CD14-positive monocyte (primary cell): ENCODE data around the gene TNNT2. TPM values are rescaled to one million over a fixed set of nuclear protein-coding genes. Genes with fewer than 3 reads are reported as not detected.

Experiments used
- DNase-seq, 3 donors: peaks; one replicate each; pipeline ENCODE4 v3.0.0-alpha.2; 2011 to 2022
- H2AFZ ChIP-seq: 2 replicates; pipeline ENCODE4 v1.6.0; 2012; ENCODE audit warnings: mild to moderate bottlenecking, low read depth, low read length, inconsistent platforms; ENCODE audit not compliant: insufficient read depth, poor library complexity, severe bottlenecking
- H3K27ac ChIP-seq, 2 donors: 1 replicate in 1 of 2; 2 replicates in 1 of 2; pipeline ENCODE4 v1.5.1; 2012 to 2013; ENCODE audit warnings: low read length in 2 of 2, control low read depth in 1 of 2, inconsistent platforms in 1 of 2, low read depth in 1 of 2, mild to moderate bottlenecking in 1 of 2
- H3K27me3 ChIP-seq, 2 donors: one replicate each; pipeline versions ENCODE4 v1.6.0 to v1.6.1; 2011 to 2013; ENCODE audit warnings: low read length in 2 of 2; ENCODE audit not compliant: control insufficient read depth in 2 of 2, insufficient read depth in 2 of 2
- H3K36me3 ChIP-seq, 2 donors: replicated peaks in 1 of 2; 1 replicate in 1 of 2; 2 replicates in 1 of 2; pipeline versions ENCODE4 v1.5.1 to v1.6.1; 2012 to 2013; ENCODE audit warnings: low read length in 2 of 2, control low read depth in 1 of 2, inconsistent platforms in 1 of 2, mild to moderate bottlenecking in 1 of 2; ENCODE audit not compliant: insufficient read depth in 2 of 2, control insufficient read depth in 1 of 2
- H3K4me1 ChIP-seq, 2 donors: 1 replicate in 1 of 2; 2 replicates in 1 of 2; pipeline versions ENCODE4 v1.5.1 to v1.6.1; 2012 to 2013; ENCODE audit warnings: low read length in 2 of 2, control low read depth in 1 of 2, inconsistent platforms in 1 of 2, mild to moderate bottlenecking in 1 of 2, moderate library complexity in 1 of 2; ENCODE audit not compliant: insufficient read depth in 2 of 2, control insufficient read depth in 1 of 2
- H3K4me2 ChIP-seq: replicated peaks from 2 replicates; pipeline ENCODE3; 2012; ENCODE audit warnings: low read length, moderate library complexity, mild to moderate bottlenecking; ENCODE audit not compliant: poor library complexity, severe bottlenecking; ENCODE audit errors: extremely low read depth
- H3K4me3 ChIP-seq, 3 experiments: fragments of 200-600 bp in 1 of 3; sonication (generic) in 1 of 3; replicated peaks in 1 of 3; 1 replicate in 2 of 3; 2 replicates in 1 of 3; pipeline ENCODE4 v1.5.1; 2011 to 2013; ENCODE audit warnings: low read length in 3 of 3, mild to moderate bottlenecking in 3 of 3, control low read depth in 2 of 3, low read depth in 2 of 3, inconsistent platforms in 1 of 3, moderate library complexity in 1 of 3
- H3K79me2 ChIP-seq: 2 replicates; pipeline ENCODE4 v1.6.0; 2012; ENCODE audit warnings: mild to moderate bottlenecking, control low read depth, inconsistent platforms, low read length, moderate library complexity; ENCODE audit not compliant: insufficient read depth
- H3K9ac ChIP-seq: 2 replicates; pipeline ENCODE4 v1.6.0; 2017; ENCODE audit warnings: low read length, mild to moderate bottlenecking; ENCODE audit not compliant: insufficient read depth, poor library complexity, severe bottlenecking
- H3K9me3 ChIP-seq, 2 donors: replicated peaks in 1 of 2; 1 replicate in 1 of 2; 2 replicates in 1 of 2; pipeline versions ENCODE4 v1.5.1 to v1.6.1; 2012 to 2013; ENCODE audit warnings: low read length in 2 of 2, control low read depth in 1 of 2; ENCODE audit not compliant: control insufficient read depth in 1 of 2, insufficient read depth in 1 of 2
- H4K20me1 ChIP-seq: 2 replicates; pipeline ENCODE4 v1.6.0; 2012; ENCODE audit warnings: mild to moderate bottlenecking, low read length, control low read depth, moderate library complexity; ENCODE audit not compliant: insufficient read depth
- H3K27ac Mint-ChIP-seq, 7 donors: one replicate each; pipeline ENCODE4 v1.8.0; 2020; ENCODE audit warnings: mild to moderate bottlenecking in 7 of 7, mixed read lengths in 7 of 7, moderate library complexity in 6 of 7, inconsistent platforms in 2 of 7
- H3K27me3 Mint-ChIP-seq, 3 donors: one replicate each; pipeline ENCODE4 v1.8.0; 2021 to 2022; ENCODE audit warnings: low read depth in 3 of 3, mild to moderate bottlenecking in 3 of 3, mixed read lengths in 3 of 3, moderate library complexity in 3 of 3, inconsistent platforms in 1 of 3
- H3K36me3 Mint-ChIP-seq, 2 donors: one replicate each; pipeline ENCODE4 v1.8.0; 2020; ENCODE audit warnings: mixed read lengths in 2 of 2, inconsistent platforms in 1 of 2, mild to moderate bottlenecking in 1 of 2
- H3K4me1 Mint-ChIP-seq: one replicate; pipeline ENCODE4 v1.8.0; 2020; ENCODE audit warnings: mild to moderate bottlenecking, mixed read lengths
- H3K4me3 Mint-ChIP-seq, 2 donors: one replicate each; pipeline ENCODE4 v1.8.0; 2020; ENCODE audit warnings: mild to moderate bottlenecking in 2 of 2, mixed read lengths in 2 of 2, moderate library complexity in 1 of 2
- H3K9me3 Mint-ChIP-seq, 7 donors: one replicate each; pipeline ENCODE4 v1.8.0; 2020 to 2022; ENCODE audit warnings: mixed read lengths in 7 of 7, mild to moderate bottlenecking in 6 of 7, moderate library complexity in 6 of 7, inconsistent platforms in 2 of 7
- CTCF ChIP-seq: fragments of 200-600 bp; IDR thresholded peaks from one replicate; pipeline ENCODE4 v1.8.0; 2022; ENCODE audit warnings: antibody characterized with exemption, mild to moderate bottlenecking
- WGBS: methylation state at CpG from one replicate; pipeline ENCODE4 v1.1.5; 2013; ENCODE audit warnings: missing lambda C conversion rate; ENCODE audit not compliant: insufficient coverage; 5-methylcytosine and 5-hydroxymethylcytosine counted together
- intact Hi-C, 2 donors: fragments of 100-400 bp; cut with micrococcal nuclease; formaldehyde crosslinking; loops; one replicate each; pipeline versions ENCODE4 v1.15.0 to v1.15.1; 2023
- polyA plus RNA-seq, 3 donors: library from polyadenylated mRNA; depleted of rRNA in 1 of 3; unstranded in 2 of 3; stranded (reverse) in 1 of 3; fragments of 300-500 nt in 2 of 3; fragments of >200 nt in 1 of 3; fragmentation: Illumina TruSeq in 2 of 3; gene quantifications; 1 replicate in 2 of 3; 2 replicates in 1 of 3; pipeline ENCODE4 v1.2.3, GENCODE V29; 2012 to 2021

Gene TNNT2
- polyA plus RNA-seq, 3 donors, result not detected

- Histone ChIP-seq H3K36me3 (no peaks in the 10 kb centered on the region), H3K4me3 (no peak overlapping the region), H3K27ac (no peak overlapping the region), H3K9me3 (no peaks in the 10 kb centered on the region), H3K27me3 (no peaks in the 10 kb centered on the region), H3K4me2 (no peak overlapping the region), H4K20me1 (no peaks in the 10 kb centered on the region), H3K9ac (no peak overlapping the region), H3K4me1 (no peaks in the 10 kb centered on the region), H3K79me2 (no peaks in the 10 kb centered on the region), H2AFZ (no peak overlapping the region)
- WGBS, result 62% methylated on average over 4 of the region's 10 CpGs
- intact Hi-C loops, result no loop called here
- H3K4me1 Mint-ChIP-seq, result no peaks in the 10 kb centered on the region
- H3K27me3 Mint-ChIP-seq, result peaks cover 2 to 10% (median 10%) of the 10 kb centered on the region in 3 donors
- H3K27ac Mint-ChIP-seq, result no peak overlapping the region
- DNase-seq, result no peak
- H3K9me3 Mint-ChIP-seq, result peaks cover 0 to 1% (median 0%) of the 10 kb centered on the region in 7 donors
- no peak overlapping the region for H3K4me3 Mint-ChIP-seq
- no peaks in the 10 kb centered on the region for H3K36me3 Mint-ChIP-seq
- no peak for TF ChIP-seq CTCF
Measured at GRCh38 chr1:201357636-201358348, 19.7 kb downstream of the TNNT2 start.

GRCh38 chr1:201357211-201357610 lies 20.3 kb downstream of the TNNT2 start:
- no peak overlapping the region for H3K4me3 Mint-ChIP-seq
- Histone ChIP-seq H3K4me2 (no peak overlapping the region), H3K36me3 (no peaks in the 10 kb centered on the region), H3K4me1 (no peaks in the 10 kb centered on the region), H3K9me3 (no peaks in the 10 kb centered on the region), H4K20me1 (no peaks in the 10 kb centered on the region), H3K27me3 (no peaks in the 10 kb centered on the region), H3K27ac (no peak overlapping the region), H3K4me3 (no peak overlapping the region), H3K9ac (no peak overlapping the region), H3K79me2 (no peaks in the 10 kb centered on the region), H2AFZ (no peak overlapping the region)
- no peaks in the 10 kb centered on the region for H3K36me3 Mint-ChIP-seq
- H3K27me3 Mint-ChIP-seq, result peaks cover 2 to 10% (median 8%) of the 10 kb centered on the region in 3 donors
- DNase-seq, result no peak
- no peaks in the 10 kb centered on the region for H3K4me1 Mint-ChIP-seq
- no peak for TF ChIP-seq CTCF
- H3K9me3 Mint-ChIP-seq, result peaks cover 0 to 1% (median 0%) of the 10 kb centered on the region in 7 donors
- H3K27ac Mint-ChIP-seq, result no peak overlapping the region
- over 99% methylated on average over 8 of the region's 8 CpGs for WGBS
- intact Hi-C loops, result no loop called here
